HG03457 (cell line): ENCODE measurements around the gene KREMEN1.

Source experiments
- ATAC-seq: cut with Tn5 transposase; IDR thresholded peaks from one replicate; pipeline ENCODE4 v1.9.1; 2021; ENCODE audit warnings: moderate number of reproducible peaks; ENCODE audit not compliant: unreplicated experiment

The KREMEN1 gene

DNA sequence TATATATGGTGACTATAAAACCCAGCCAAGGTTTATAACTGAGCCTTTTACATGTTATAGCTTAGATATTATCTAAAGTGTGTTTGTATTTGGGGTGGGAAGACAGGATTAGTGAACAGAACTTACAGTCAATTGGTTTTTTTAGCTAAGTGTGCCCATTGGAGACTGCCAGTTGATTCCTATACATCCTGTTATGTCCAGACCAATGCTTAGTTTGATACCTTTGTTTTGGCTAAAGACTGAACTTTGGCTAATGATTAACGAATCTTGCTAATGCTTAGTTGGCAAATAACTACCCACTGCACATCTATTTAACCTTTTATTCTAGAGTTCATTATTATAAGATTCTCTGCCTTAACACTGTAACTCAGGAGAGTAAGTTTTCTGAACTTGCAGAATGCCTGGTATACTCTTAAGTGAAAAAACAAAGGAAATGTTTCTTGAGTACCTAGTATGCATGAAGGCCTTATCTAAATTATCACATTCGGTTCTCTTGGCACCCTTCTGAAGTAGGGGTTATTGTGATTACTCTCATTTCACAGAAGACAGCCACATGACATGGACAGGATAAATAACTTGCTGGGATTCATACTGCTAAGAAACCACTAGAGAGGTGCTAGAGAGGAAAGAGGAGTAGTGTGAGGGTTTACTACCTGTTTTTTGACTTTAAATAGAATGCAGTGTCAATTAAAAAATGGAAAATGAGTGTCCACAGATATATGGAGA lies 54.0 kb downstream of the KREMEN1 start:
- ATAC-seq = no peak

DNA sequence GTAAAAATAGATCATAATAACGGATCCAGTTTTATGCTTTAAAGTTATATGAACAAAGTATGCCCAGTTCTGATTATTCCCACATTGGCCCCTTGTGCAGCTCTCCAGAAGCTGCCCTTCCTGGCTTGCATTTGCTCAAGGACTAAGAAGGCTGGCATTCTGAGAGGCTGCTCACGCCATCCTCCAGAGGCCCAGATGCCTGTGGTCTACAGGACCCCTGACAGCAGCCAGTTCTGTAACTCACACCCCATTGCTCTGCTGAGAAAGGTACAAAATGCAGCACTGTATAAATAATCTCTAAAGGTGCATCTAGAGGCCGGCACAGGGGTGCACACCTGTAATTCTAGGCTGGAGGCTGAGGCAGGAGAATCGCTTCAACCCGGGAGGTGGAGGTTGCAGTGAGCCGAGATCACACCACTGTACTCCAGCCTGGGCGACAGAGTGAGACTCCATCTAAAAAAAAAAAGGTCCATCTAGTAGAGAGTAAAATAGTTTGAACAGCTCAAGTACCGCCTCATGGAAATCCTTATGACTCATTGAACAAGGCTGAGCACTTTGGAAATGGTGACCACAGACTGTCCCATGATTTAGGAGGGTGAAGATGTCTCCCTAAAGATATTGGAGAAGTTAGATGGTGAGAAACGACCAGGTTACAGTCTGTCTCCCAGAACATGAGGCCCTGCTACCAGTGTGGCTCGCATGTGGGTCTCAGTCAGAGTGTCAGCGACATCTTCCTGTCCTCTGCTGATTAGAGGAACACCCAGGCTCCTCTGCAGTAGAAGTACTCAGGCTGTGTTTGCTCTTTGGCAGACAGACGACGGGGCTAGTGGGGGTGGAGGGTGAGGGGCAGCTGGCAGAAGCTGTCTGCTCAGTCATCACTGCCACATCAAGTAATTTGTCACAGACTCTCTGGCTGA lies 56.3 kb downstream of the KREMEN1 start:
- ATAC-seq = no peak

DNA sequence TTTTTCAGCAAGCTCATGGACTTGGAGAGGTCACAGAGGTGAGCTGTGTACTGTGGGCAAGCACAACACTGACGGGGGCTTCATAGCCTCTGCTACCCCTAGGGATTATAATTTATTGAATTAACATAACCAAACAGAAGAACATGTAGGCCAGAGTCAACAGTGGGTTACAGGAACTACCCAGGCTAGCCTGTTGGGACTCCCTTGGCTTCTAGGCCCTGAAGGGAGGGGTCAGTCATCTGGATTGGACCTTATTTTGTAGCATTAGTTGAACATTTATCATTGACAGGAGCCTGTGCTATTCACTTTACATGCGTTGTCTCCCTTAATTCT lies 56.9 kb downstream of the KREMEN1 start:
- no peak for ATAC-seq

DNA sequence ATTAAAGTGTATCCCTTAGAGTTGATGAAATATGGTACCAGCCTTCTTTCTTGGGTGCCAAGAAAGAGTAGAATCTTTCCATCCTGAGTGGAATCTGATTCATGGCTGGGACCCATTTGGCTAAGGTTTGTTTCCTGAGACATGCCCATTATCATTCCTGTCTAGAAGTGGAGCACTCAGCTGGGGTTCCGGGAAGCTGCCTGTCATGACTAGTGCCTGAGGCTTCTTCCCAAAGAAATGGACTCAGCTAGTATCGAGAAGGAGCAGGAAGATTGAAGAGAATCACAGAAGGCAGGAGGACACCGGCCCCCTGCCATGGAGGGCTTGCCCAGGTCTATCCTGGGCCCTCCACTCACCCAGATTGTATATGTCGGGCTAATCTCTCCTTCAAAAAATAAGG lies 57.6 kb downstream of the KREMEN1 start:
- ATAC-seq = no peak

DNA sequence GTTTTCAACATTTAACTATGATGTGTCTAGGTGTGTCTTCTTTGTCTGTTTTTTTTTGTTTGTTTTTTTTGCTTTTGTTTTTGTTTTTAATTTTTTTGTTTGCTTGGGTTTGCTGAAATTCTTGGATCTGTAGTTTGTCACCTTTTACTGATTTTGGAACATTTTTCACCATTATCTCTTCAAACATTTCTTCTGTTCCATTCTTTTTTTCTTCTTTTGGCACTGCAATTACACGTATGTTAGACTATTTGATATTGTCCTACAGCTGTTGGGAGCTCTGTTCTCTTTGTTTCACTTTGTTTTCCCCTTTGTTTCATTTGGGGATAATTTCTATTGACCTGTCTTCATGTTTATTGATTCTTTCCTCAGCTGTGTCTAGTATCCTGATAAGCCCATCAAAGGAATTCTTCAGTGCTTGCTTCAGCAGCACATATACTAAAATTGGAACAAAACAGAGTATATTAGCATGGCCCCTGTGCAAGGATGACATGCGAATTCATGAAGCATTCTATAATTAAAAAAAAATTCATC lies 60.8 kb downstream of the KREMEN1 start:
- ATAC-seq = no peak

DNA sequence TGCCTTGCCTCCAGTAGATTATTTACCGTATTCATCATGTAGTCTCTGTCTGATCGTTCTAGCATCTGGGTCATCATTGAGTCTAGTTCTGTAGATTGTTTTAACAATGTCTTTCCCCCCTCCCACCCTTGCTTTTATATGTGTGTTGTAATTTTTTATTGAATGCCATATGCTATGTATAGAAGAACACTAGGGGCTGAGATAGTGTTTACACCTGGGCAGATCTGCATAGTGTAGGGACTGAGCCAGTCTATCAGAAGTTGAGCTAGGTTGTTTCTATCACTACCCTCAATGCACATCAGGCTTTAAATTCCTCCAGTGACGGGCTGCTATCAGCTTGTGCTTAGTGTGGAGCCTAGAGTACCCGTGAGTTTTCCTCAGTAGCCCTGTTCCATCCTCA lies 61.6 kb downstream of the KREMEN1 start:
- no peak for ATAC-seq

DNA sequence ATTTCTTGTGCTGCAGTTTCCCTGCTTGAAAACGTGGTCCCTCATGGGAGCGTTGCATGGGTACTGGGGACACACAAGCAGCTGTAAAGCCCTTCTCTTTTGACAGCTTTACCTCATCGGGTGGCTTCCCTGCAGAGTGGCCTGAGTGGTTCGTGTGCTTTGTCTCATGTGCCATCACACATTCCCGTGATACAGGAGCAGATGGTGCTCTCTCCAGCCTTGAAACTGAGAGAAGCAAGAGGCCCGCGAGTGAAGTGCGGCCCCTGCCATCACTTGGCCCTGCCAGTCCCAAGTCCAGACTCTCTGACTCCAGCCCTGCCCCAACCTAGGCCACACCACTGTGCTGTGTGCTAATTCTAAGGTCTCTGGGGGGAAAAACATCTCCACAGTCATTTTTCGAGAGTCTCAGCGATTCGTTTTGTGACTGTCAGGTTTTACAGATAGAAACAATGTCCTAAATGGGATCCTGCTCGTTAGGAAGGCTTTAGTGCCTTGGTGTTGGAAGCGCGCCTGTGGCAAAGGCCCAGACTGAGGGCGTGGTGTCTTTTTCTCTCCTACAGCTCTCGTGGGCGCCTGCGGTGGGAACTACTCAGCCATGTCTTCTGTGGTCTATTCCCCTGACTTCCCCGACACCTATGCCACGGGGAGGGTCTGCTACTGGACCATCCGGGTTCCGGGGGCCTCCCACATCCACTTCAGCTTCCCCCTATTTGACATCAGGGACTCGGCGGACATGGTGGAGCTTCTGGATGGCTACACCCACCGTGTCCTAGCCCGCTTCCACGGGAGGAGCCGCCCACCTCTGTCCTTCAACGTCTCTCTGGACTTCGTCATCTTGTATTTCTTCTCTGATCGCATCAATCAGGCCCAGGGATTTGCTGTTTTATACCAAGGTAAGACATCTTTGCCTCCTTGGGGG lies 64.2 kb downstream of the KREMEN1 start:
- ATAC-seq = no peak

DNA sequence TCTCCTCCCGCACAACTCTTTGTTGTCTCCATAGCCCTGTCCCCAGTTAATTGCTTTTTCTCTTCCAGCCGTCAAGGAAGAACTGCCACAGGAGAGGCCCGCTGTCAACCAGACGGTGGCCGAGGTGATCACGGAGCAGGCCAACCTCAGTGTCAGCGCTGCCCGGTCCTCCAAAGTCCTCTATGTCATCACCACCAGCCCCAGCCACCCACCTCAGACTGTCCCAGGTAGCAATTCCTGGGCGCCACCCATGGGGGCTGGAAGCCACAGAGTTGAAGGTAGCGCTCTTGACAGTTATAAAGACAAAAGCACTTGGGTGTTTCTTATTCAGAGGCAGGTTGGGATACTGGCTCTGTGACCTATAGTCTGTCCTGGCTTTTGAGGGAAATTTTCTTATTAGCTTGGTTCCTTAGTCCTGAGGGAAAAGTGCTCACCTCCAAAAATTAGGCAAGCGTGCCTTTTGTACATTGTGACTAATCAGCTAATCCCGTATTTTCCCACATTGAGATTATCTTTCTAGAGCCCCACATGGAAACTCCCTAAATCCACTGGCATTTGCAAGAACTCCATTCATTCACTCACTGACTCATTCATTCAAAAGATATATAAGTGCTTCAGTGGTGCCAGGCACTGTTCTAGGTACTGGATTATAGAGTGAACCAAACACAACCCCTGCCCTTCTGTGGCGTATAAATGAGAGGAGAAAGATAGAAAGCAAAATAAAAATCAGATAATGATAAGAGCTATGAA lies 65.9 kb downstream of the KREMEN1 start:
- ATAC-seq = no peak

DNA sequence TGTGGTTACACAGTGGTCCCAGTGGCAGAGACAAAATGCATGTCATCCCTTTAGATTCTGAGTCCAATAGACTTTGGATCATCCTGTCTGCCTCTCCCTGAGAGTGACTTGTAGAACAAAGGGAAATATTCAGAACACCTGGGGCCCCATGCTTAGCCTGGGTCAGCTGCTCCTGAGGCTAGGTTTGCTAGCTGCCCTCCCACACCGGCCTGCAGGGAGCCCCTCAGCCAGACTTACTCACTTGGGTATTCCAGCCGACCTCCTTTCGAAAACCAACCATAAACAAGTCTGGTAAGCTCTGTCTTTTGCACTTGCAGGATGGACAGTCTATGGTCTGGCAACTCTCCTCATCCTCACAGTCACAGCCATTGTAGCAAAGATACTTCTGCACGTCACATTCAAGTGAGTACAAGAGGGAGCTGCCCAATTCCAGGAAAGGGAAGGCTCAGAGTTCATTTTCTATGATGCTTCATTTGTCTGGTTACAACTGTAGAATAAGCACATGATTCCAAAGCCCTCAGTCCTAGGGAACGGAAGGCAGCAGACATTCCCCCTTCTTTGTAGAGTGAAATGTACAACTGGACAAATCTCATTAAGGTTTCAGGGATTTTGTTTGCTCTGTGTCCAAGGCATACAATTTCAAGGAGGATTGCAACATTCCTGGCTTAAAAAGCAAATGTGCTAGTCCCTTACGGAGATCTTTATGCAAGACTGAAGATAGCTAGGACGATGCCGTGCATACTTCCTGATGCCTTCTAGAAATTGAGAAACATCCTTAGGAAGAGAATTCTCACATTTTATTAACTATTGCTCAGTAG lies 67.3 kb downstream of the KREMEN1 start:
- no peak for ATAC-seq

DNA sequence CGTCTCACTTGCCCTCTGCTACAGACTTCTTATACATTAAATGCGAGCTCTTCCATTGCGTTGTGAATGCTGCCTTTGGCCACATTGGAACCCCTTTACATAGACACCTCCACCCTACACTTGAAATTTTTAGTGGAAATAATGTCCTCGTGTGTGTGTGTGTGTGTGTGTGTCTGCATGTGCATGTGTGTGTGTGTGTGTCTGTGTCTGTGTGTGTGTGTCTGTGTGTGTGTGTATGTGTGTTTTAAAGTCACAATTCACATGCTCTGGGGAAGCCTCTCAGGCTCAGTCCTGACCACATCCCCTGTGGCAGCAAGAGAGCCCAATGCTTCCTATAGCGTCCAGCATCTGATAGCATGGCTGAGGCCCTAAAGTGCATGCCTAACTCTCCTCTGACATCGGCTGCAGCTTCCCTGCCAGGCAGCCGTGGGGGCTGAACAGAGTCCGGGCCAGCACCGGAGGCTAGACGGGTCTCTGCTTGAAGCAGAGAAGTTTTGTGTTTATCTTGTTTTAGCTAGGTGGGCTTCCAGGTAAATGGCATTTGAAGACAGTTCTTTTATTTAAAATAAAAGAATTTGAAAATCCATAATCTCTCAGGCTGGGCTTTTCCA lies 68.3 kb downstream of the KREMEN1 start:
- no peak for ATAC-seq

DNA sequence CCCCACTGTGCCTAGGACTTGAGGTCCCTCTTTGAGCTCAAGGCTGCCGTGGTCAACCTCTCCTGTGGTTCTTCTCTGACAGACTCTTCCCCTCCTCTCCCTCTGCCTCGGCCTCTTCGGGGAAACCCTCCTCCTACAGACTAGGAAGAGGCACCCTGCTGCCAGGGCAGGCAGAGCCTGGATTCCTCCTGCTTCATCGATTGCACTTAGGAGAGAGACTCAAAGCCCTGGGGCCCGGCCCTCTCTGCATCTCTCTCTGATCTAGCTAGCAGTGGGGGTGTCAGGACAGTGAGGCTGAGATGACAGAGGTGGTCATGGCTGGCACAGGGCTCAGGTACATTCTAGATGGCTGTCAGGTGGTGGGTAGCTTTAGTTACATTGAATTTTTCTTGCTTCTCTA lies 69.3 kb downstream of the KREMEN1 start:
- no peak for ATAC-seq

DNA sequence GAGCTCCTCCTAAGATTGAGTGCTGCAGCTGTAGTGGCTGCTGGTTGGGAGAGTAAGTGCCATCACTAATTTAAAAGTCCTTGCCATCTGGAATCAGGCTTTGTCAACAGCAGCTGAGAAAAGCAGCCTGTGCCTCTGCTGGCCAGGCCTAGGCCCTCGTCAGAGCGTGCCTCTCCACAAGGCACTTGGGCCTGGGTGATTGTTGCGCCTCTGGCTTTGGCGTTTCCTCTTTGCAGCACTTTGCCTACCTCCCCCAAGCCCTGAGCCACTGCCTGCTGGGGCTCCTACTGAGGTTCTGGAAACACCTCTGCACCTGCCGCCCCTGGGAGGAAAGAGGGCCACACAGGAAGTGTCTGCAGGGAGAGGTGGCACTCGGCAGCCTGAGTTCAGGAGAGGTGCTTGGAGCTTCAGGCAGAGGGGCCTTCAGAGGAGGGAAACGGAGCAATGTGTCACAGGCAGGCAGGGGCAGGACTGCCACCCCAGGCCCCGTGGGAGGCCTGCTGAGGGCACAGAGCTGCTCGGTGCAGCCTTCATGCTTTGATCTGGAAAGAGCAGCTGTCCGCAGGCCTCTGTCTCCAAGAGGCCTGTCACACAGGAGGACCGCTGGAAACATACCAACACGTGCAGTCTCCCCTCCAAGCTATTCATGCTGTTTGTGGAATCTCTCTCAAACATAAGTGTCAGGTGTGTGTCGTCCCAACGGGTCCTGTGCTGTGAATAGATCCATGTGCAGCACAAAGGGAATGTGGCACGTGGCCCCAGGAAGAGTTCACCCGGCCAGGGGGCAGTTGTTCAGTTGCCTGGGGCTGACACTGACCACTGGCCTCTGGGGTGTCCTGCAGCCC lies 71.3 kb downstream of the KREMEN1 start:
- ATAC-seq = no peak

DNA sequence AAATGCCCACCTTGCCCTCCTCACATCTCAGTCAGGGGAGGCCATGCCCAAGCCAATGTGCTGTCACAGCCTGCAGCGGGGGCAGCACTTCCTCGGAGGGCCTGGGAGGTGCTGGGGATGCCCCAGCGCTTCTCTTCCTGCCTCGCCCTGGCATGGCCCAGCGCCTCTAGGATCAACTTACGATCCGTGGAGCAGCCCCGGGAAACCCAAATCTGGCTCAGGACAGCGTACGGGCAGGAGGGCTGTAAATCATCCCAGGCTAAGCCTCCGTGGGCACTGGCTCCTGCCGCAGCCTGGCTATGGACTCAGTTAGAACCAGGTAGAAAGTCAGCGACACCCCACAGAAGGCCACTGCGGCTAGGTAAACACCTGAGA lies 71.9 kb downstream of the KREMEN1 start:
- ATAC-seq = no peak

DNA sequence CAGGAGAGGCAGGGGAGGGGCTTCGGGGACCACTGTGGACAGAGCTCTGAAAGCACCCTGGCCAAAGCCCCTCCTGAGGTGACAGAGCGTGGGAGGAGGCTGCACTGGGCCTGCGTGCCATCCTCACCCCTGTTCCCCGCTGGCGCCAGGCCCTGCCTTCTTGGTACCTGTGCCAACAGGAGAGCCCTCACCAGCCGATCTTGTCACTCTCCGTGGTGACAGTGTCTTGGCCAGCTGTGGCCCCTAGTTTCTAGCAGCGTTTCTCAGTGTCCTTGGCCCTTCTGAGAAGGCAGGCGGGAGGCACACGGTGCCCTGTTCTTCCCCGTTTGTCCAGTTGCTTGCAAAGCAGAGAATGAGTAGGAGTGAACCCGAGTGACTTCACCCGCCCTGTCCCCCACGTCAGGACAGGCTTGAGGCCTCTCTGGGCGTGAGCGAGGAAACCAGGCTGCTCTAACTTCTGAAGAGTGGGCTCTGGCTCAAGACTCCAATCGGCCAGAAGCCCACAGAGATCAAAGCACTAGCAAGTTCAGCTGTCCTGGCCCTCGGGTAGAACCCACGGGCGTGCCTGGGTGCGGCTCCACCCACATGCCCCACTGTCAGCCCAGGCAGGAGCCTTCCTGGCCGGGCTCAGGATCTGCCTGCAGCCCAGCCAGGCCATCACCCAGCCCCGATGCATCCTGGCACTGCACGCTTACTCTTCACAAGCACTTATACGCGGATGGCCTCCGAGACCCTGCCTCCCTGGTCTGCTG lies 72.7 kb downstream of the KREMEN1 start:
- no peak for ATAC-seq

DNA sequence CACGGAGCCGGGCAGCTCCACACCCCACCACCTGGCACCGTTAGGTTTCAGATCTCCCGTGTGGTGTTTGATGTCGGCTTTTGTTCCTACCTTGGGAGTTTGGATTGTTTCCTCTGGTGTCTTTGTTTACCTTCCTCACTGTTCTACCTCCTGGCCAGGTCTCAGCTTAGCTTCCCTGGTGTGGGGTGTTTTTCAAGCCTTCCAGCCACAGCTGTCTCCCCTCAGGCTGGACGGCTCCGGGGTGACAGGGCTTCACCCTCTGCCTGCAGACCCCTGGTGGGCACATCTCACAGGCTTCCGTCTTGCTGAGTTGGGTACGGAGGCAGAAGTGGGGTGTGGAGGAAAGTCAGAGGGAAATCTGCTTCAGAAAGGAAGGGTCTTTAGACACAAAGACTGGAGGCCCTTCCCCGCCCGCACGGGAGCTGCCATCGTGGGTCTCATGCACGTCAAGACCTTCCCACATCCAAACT lies 73.3 kb downstream of the KREMEN1 start:
- no peak for ATAC-seq

DNA sequence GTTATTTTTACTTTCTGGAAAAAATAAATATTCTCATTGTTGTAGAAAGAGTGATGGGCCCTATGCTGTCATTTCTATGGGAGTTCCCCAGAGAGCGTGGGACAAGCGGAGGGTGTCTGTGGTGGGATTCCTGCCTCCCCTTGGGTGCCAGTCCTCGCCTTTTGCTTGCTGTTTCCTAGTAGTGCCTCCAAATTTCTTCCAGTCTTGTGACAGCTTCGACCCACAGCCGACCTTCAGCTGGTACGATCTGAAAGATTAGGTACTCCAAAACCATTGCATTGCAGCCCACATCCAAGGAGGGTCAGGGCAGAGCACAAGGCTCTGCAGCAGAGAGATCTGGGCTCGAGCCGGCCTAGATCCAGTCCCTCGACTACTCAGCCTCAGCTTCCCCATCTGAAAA lies 73.9 kb downstream of the KREMEN1 start:
- no peak for ATAC-seq

DNA sequence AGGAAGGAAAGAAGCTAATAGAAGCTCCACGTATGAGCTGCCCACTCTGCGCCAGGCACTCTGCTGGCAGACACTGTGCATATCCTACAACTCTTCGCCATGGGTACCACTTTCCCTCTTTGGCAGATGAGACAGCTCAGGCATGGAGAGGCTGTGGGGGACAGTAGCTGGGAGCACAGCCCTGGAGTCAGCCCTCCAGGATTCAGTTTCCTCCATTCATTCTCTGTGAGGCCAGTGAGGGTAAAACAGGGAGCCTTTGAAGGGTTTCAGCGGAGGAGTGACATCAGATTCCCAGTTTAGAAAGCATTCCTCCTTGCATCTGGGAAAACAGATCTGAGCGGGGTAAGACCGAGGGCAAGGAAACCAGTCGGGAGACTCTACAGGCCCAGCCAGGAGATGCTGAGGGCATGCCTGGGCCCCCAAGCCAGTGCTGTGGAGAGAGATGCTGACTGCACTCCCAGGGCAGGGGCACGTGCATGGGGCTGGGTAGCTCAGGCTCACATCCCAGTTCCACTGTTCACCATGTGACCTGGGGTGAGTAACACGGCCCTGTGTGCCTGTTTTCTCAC lies 74.6 kb downstream of the KREMEN1 start:
- no peak for ATAC-seq
